Occipital lobe (tissue), 2 donors: Measurements from ENCODE around the gene SYCP2L. TPM values are rescaled to one million over a fixed set of nuclear protein-coding genes. Genes with fewer than 3 reads are reported as not detected.
"Not testable (repeated sequence)": the region's sequence is repeated elsewhere in the genome, so short reads cannot be mapped to it uniquely, and the experiment has no call there.

Source experiments
- DNase-seq: peaks from one replicate; lab custom pipeline; 2025; lab: John Stamatoyannopoulos, UW
- total RNA-seq: library from RNA; depleted of rRNA; stranded (reverse); fragments of >200 nt; gene quantifications from one replicate; pipeline ENCODE4 v1.2.3, GENCODE V29; 2014

Gene SYCP2L
- total RNA-seq, 1 donor from 2014 or later, result 9.8 TPM

DNA sequence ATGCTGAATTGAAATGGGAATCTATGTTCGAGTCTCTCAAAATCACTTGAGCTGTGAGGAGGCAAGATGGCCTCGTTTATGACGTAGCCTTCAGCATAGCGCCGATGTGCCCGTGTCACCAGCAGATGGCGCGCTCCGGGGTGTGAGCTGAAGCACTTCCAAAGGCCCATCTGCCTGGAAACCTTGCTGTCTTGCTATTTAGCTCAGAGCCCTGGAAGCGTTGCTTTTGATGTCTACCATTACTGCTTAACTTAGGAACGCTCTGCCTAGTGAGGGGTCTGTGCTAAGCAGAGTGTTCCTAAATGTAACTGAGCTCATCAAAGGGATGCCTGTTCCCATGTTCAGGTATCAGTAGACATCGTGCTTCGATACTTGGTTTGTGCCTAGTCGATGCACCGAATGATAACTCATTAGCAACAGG lies 67.7 kb downstream of the SYCP2L start:
- DNase-seq, result no peak

DNA sequence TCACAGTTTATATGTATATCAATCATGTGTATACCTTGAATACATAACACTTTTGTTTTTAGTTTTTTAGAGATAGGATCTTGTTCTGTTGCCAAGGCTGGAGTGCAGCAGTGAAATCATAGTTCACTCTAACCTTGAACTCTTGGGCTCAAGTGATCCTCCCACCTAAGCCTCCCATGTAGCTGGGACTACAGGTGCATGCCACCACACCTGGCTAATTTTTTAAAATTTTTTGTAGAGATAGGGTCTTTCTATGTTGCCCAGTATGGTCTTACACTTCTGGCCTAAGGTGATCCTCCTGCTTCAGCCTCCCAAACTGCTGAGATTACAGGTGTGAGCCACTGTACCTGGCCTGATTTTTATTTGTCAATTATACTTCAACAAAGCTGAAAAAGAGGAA lies 69.9 kb downstream of the SYCP2L start:
- DNase-seq, result no peak

DNA sequence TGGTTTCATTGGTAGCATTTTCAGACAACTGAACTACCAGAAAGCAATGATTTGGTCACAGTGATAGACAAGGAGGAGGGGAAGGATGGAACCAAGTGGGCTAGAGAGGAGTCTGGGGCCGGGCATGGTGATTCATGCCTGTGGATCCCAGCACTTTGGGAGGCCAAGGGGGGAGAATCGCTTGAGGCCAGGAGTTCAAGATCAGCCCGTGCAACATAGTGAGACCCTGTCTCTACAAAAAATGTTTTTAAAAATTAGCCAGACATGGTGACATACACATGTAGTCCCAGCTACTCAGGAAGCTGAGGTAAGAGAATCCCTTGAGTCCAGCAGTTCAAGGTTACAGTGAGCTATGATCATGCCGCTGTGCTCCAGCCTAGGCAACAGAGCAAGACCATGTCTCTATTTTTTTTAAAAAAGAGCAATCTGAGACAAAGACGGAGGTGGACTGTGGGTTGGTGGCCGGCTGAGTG lies 70.6 kb downstream of the SYCP2L start:
- DNase-seq, result no peak

DNA sequence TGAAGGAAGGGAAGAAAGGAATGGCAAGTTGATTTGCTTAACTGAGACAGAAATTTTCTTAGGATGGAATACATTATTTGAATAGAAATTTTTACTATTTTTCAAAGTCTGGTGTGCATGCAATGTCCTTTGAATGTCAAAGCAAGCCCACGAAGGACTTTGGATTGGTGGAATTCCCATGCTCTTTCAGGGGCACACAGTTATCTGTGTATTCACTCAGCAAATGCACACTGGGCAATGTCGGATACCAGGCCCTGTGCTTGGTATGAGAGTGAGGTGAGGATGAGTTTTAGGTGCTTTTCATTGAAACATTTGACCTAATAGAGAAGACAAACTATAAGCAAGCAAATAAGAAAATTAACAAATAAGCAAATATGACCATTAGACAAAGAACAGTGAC lies 73.3 kb downstream of the SYCP2L start:
- no peak for DNase-seq

DNA sequence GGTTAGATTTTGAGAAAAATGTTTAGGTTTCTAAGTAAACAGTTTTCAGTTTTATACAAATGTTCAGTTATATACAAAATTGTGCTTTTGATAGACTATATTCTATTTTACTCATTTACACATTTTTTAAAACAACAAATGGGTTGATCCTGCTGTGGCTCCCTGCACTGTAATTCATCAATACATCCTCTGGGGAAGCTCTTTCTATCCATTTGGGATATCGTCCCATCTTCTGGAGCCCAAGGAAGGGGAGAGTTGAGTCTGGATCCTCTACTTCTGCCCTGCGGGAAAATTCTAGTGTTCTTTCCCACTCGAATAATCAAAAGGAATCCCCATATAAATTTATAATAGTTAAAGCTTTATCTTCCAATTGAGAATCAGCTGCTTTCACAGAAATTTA lies 75.0 kb downstream of the SYCP2L start:
- no peak for DNase-seq

DNA sequence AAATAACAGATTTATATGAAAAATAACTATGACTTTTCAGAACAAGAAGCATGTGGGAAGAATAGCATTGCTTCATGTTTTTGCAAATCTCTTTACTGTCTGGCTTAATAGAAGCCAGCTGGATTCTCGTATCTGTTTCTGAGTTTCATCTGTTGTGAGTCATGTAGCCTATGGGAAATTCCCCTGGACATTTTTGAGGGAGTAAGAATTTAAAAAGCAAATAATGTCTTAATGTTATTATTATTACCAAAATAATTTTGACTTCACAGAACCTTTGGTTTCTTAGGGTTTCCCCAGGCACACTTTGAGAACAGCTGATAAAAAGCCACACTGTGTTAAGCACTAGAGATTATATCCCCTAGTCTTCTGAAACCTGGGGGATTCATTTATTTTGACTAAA lies 75.8 kb downstream of the SYCP2L start:
- no peak for DNase-seq

DNA sequence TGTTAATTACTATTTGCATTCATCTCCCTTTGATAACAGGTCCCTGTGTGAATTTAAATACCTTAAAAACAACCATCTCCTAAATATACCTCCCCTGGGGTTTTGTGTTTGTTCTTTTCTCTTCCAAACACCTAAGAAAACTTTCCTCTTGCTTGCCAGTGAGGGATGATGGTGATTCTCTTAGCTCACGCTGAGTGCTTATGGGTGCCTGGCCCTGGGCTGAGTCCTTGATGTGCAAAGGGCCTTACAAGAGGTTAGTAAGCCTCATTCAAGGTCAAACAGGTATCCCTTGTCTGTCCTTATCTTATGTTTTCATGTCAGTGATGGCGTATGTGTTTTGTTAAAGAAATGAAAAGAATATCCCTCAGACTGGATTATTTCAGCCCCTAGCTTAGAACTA lies 76.3 kb downstream of the SYCP2L start:
- no peak for DNase-seq

DNA sequence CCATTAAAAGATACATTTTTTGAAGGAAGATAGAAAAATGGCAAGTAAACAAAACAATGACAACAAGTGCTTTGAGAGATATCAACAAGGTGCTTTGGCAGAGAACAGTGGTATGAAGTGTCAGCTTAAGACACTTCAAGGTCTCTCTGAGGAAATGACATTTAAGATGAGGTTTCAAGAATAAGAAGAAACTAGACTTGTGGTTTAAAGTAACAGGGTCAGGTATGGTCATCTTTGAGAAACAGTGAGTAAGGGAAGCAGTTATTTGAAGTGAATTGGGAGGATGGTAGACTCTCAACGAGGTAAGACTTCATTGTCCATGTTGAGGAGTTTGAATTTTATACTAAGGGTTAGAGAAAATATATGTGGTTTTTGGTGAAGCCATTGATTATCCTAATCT lies 77.8 kb downstream of the SYCP2L start:
- DNase-seq, result no peak

DNA sequence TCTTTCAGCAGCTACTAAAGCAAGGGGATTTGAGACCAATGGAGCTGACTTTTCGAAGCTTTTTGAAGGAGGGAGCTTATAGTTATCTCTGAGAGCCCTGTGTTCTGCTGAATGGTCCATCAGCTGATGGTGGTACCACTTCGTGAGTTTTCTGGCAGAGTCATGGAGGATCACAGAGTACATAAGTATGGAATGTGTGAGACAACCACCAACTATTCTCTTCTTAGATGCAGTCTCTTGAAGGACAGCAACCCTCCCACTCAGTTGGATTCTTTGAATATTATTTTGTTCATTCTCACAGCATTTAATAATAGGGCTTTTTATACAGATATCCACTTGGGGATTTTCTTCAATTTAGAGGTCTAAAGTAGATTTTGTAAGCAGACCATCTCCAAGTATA lies 81.9 kb downstream of the SYCP2L start:
- DNase-seq, result no peak

DNA sequence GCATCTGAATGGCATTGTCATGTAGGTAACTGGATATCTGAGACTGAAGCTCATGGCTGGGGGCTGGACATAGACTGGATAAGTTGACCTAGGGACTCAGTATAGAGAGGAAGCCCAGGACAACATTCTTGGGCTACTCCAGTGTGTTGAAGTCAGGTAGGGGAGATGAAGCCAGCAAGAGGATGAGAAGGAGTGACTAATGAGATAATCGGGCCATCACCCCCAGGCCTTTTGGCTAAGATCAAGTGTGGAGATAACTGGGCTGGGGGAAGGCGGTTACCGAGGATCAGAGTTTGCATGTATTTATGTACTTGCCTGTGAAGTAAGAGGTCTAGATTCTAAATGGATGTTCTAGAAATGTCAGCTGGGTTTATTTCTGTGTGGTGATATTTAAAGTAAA lies 83.9 kb downstream of the SYCP2L start:
- DNase-seq, result no peak

DNA sequence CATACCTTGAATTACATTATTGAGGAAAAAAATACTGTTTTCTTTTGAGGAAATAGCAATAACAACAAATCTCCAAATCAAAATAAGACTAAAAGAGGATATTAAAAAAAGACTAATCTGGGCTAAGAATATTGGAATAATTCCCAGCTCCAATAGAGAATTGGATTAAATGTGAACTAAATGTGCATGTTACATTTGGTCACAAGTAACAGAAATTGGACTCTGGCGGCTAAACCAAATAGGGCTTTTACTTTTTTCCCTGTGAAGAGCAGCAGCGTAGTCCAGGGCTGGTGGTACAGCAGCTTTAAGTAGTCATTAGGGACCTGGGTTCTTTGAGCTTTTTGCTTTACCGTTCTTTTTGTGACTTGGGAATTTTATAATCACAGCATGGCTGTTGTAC lies 85.3 kb downstream of the SYCP2L start:
- DNase-seq, result no peak

DNA sequence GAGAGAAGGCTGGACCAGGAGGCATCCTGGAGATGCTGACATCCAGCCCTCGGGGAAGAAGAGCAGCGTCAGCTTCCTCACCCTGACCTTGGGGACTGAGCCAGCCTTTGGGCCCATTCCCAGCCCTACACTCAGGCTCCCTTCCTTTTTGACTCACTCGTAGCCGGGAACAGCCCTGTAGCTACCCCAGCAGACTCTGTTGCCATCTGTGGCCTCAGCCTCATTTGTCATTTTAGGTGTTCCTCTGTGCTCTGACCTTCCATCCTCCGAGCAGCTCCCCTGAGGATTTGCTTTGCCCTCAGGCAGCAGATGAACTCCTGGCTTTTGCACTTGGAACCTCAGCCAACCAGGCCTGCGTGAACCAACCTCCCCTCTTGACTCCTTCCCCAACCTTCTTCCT lies 89.7 kb downstream of the SYCP2L start:
- DNase-seq, result no peak

DNA sequence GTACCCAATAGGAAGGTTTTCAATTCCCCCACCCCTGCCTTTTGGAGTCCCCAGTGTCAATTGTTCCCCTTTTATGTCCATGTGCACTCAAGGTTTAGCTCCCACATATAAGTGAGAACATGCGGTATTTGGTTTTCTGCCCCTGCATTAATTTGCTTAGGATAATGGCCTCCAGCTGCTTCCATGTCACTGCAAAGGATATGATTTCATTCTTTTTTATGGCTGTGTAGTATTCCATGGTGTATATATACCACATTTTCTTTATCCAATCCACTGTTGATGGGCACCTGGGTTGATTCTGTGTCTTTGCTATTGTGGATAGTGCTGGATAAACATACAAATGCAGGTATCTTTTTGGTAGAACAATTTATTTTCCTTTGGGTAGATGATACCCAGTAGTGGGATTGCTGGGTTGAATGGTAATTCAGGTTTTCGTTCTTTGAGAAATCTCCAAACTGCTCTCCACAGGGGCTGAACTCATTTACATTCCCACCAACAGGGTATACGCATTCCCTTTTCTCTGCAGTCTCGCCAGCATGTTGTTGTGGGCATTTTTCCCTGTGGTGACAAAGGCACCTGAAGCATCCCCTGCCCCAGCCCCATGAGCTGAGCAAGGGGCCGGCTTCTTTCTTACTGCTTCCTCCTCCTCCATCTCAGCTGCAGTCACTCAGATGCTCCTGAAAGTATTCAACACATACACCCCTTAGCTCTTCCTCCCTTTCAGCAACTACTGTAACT lies 90.5 kb downstream of the SYCP2L start:
- DNase-seq, result no peak

DNA sequence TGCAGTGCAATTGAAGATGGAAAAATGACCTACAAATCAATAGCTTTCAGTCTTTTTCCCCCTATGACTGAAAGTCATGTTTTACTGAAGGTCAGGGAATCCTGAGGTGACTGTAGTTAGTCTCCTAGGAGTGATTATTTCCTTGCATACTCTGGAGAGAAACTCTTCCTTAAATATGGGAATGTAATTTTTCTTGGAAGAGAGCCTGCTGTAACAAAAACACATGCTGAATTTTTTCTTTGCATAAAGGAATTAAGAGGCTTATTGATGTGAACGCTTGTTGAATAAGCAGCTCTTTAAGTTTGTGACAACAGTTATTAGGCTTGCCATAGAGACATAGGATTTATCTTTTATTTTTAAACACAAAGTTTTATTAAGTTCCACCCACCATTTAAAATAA lies 92.8 kb downstream of the SYCP2L start:
- no peak for DNase-seq

DNA sequence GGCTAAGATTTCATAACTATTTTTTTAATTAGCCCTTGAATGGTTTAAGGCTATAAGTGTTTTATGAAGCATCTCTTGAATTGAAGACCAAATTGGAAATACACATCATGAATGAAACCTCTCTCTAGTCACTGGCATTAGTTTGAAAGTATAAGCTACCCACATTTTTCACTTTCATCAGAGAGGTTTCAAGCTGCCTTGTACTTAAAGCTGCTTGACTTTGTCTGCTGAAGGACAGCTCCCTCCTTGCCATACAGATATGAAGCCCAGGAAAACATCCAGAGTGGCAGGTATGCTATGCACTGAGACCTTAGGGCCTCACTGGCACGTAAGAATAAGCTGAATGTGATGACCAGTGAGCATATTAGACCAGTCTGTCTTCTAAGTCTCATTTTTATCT lies 94.6 kb downstream of the SYCP2L start:
- DNase-seq, result no peak

DNA sequence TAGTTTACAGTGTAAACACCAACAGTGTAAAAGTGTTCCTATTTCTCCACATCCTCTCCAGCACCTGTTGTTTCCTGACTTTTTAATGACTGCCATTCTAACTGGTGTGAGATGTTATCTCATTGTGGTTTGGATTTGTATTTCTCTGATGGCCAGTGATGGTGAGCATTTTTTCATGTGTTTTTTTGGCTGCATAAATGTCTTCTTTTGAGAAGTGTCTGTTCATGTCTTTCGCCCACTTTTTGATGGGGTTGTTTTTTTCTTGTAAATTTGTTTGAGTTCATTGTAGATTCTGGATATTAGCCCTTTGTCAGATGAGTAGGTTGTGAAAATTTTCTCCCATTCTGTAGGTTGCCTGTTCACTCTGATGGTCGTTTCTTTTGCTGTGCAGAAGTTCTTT lies 98.1 kb downstream of the SYCP2L start:
- not testable (repeated sequence) for DNase-seq

DNA sequence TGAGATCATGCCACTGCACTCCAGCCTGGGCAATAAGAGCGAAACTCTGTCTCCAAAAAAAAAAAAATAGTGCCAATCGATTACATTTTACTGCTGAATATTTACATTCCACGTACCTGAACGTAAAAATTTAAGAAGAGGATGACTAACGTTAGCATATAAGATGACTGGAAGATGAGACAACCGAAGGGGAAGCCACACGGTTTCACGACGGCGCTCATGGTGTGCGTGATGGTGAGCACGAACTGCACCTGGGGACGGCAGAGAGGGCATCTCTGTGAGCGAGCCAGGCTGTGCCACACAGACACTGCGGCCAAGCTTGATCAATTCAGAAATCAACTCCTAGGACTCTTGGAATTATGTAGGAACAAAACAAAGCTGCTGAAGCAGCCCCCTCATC lies 102.7 kb downstream of the SYCP2L start:
- DNase-seq, result no peak

DNA sequence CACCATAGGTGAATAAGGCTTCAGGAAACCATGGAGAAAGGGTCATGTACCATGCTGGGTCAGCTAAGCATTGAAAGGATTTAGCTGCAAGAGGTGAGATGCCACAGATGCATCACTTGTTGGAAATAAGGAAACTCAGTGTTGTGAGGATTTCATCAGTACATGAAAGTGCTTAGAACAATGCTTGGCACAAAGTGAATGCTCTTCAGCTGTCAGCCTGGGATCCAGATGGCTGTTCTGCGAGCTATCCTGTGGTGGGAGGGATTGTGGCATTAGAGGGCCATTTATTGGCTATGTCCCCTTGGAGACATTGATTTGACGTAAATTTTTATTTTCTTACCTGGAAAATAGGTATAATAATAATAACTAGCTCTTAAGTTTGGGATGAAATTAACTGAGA lies 104.3 kb downstream of the SYCP2L start:
- no peak for DNase-seq

DNA sequence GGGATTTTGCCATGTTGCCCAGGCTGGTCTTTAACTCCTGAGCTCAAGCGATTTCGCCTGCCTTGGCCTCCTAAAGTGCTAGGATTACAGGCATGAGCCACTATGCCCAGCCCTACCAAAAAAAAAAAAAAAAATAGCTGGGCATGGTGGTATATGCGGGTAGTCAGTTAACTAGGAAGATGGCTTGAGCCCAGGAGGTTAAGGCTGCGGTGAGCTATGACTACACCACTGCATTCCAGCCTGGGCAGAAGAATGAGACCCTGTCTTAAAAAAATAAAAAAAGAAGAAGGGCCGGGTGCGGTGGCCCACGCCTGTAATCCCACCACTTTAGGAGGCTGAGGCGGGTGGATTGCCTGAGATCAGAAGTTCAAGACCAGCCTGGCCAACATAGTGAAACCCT lies 107.0 kb downstream of the SYCP2L start:
- no peak for DNase-seq

DNA sequence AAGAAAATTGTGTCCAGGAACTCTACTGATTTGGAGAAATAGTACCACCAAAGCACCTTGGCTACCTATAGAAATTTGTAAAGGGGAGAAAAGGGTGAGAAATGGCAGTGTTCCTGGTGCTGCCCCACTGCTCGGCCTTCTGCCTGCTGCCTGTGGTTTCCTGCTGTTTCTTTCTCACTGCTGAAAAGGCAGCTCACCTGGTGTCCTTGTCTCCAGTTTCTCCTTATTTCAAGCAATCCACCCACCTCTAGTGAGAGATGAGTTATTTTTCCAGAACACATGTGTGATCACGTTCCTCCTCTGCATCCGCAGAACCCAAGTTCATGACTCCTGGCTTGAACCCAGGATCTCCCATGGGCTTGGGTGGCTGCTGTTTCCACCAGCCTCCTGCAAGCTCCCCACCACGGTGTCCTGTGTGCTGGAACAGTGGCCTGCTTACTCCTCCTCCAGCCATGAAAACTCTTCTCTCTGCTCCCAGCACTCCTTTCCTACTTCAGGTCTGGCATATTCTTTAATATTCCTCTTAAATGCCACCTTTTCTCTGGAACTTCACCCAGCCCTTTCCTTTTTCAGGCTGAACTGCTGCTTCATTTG lies 108.4 kb downstream of the SYCP2L start:
- DNase-seq, result no peak

DNA sequence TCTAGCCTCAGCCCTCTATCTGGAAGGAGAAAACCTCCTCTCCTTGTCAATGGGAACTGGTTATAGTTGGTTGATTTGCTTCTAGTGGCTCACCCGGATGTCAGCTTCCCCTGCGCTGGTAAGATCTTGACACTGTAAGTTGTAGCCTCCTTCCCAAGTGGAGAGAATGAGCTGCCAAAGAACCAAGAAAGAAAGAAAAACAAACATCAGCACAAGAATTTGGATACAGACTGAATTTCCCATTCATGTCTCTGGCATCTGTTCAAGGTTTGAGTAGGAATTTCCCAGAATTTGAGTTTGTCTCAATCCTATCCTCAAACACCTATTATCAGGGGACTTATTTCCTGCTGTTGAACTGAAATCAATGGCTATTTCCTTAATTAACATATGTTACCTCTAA lies 113.1 kb downstream of the SYCP2L start:
- DNase-seq, result no peak

DNA sequence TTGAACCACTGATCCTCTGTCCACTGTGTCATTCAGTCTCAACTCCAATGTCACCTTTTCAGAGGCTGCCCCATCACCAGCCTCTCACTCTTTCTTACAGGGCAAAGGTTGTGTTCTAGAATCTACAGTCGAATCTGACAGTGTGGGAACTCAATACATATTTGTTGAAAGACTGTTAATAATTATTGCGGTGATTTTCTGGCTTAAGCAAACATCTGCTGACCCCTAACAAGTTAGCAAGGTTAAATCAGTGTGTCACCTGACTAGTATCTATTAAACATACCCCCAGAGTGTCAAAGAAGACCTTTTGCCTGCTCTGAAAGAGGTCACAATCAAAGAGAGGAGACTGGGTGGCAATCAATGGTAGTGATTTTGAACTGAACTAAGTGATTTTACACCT lies 115.3 kb downstream of the SYCP2L start:
- DNase-seq, result no peak

DNA sequence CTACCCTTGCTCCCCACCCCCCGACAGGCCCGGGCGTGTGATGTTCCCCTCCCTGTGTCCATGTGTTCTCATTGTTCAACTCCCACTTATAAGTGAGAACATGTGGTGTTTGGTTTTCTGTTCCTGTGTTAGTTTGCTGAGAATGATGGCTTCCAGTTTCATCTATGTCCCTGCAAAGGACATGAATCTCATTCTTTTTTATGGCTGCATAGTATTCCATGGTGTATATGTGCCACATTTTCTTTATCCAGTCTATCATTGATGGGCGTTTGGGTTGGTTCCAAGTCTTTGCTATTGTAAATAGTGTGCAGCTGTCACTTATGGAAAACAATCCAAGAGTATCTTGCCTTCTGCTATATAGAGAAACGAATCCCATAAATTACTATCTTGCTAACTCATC lies 116.4 kb downstream of the SYCP2L start:
- DNase-seq, result not testable (repeated sequence)

DNA sequence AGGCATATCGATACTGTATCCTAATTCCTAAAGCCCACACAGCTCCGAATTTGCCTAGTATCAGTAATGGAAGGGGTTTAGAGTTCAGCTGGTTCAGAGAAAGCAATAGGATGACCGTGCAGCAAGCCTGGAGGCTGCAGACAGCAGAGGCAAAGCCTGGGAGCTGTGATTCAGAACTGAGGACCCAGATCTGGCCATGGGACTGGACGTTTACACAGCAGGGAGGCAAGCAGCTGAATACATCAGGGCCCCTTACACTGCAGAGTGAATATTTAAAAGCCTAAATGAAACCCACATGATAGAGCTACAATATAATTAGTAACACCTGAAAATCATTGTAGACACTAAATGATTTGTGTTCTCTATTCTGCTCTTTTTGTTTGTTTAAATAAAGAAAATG lies 119.2 kb downstream of the SYCP2L start:
- no peak for DNase-seq
